ENCODE measurements around the gene MCM3.

DNA sequence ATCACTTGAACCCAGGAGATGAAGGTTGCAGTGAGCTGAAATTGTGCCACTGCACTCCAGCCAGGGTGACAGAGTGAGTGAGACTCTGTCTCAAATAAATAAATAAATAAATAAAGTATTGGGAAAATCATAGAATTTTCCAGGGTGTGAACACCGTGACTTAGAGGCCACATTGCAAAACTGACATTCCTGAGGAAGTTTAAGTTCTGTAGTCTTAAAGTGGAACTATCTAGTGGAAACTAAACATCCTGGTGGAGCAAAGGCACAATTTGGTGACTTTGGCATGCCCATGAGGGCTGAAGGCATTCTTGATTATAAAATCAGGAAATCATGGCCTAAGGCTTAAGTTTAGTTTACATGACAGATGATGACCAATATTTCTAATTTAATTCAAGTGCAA is 32.7 kb upstream of the MCM3 start:
- no peak for TF ChIP-seq CTCF (IDR thresholded peaks at IDR 0.05)
- no peak for TF ChIP-seq POLR2A (IDR thresholded peaks at IDR 0.05)

All from uterus (tissue), 2 donors.